Amniotic epithelial cell (primary cell): ENCODE results near the gene SEMA6B.

Experiments
- DNase-seq: peaks from one replicate; pipeline ENCODE4 v3.0.0-alpha.2; 2010; ENCODE audit warnings: low read depth

Gene SEMA6B

GRCh38 chr19:4525563-4526002 is 33.9 kb downstream of the SEMA6B start:
- DNase-seq = no peak

- DNase-seq = peak; percentile 22
Measured at GRCh38 chr19:4524808-4525562, 34.5 kb downstream of the SEMA6B start.

GRCh38 chr19:4523306-4524110 is 36.0 kb downstream of the SEMA6B start:
- DNase-seq = peak; percentile 16

GRCh38 chr19:4522291-4523002 is 37.0 kb downstream of the SEMA6B start:
- DNase-seq = no peak

GRCh38 chr19:4521888-4522242 is 37.6 kb downstream of the SEMA6B start:
- no peak for DNase-seq

- DNase-seq = no peak
Measured at GRCh38 chr19:4521170-4521887, 38.2 kb downstream of the SEMA6B start.

GRCh38 chr19:4519521-4520277 is 39.8 kb downstream of the SEMA6B start:
- DNase-seq = peak; percentile 14

GRCh38 chr19:4519172-4519496 is 40.4 kb downstream of the SEMA6B start:
- no peak for DNase-seq

- DNase-seq = peak; percentile 27
Measured at GRCh38 chr19:4518345-4519171, 40.9 kb downstream of the SEMA6B start, which contains the start of gene PLIN4. Gene PLIN4, minus strand, starts transcription at chr19:4518486. Its CDS starts 214 bp downstream, at chr19:4518272.

- no peak for DNase-seq
Measured at GRCh38 chr19:4517451-4518057, 41.9 kb downstream of the SEMA6B start.

GRCh38 chr19:4516939-4517300 is 42.6 kb downstream of the SEMA6B start:
- DNase-seq = no peak

GRCh38 chr19:4516199-4516938 is 43.1 kb downstream of the SEMA6B start:
- no peak for DNase-seq

GRCh38 chr19:4515732-4516131 is 43.8 kb downstream of the SEMA6B start:
- DNase-seq = no peak

- no peak for DNase-seq
Measured at GRCh38 chr19:4513248-4513647, 46.2 kb downstream of the SEMA6B start.

- DNase-seq = no peak
Measured at GRCh38 chr19:4512070-4512469, 47.4 kb downstream of the SEMA6B start.

- no peak for DNase-seq
Measured at GRCh38 chr19:4511300-4512054, 48.0 kb downstream of the SEMA6B start.

- no peak for DNase-seq
Measured at GRCh38 chr19:4510435-4511255, 48.8 kb downstream of the SEMA6B start.

GRCh38 chr19:4508698-4509097 is 50.8 kb downstream of the SEMA6B start:
- DNase-seq = no peak
